MM.1S (cell line): ENCODE measurements around the gene CFAP107.

Experiments used
- DNase-seq: peaks from one replicate; pipeline ENCODE4 v3.0.0-alpha.2; 2015
- H2AFZ ChIP-seq: fragments of 300-600 bp; sonication (generic); 2 replicates; pipeline ENCODE4 v1.6.0; 2016; ENCODE audit warnings: antibody characterized with exemption, low read length
- H3F3A ChIP-seq: fragments of 300-600 bp; sonication (generic); 2 replicates; pipeline ENCODE4 v1.6.1; 2016; ENCODE audit warnings: mild to moderate bottlenecking, antibody characterized with exemption, low read length, moderate library complexity, mixed read lengths; ENCODE audit not compliant: insufficient read depth
- H3K27ac ChIP-seq: fragments of 300-600 bp; sonication (generic); 2 replicates; pipeline ENCODE4 v1.5.1; 2016; ENCODE audit warnings: mild to moderate bottlenecking, low read length
- H3K27me3 ChIP-seq: fragments of 300-600 bp; sonication (generic); replicated peaks from 2 replicates; pipeline ENCODE4 v1.6.0; 2016; ENCODE audit warnings: low read length; ENCODE audit not compliant: insufficient read depth
- H3K36me3 ChIP-seq: fragments of 300-600 bp; sonication (generic); replicated peaks from 2 replicates; pipeline ENCODE4 v1.6.1; 2016; ENCODE audit warnings: mild to moderate bottlenecking, low read length, mixed read lengths; ENCODE audit not compliant: insufficient read depth
- H3K4me1 ChIP-seq: fragments of 300-600 bp; sonication (generic); 2 replicates; pipeline ENCODE4 v1.6.1; 2016; ENCODE audit warnings: low read length, mixed read lengths
- H3K4me2 ChIP-seq: fragments of 300-600 bp; sonication (generic); 2 replicates; pipeline ENCODE4 v1.6.0; 2016; ENCODE audit warnings: low read depth, low read length
- H3K4me3 ChIP-seq: fragments of 300-600 bp; sonication (generic); 2 replicates; pipeline ENCODE4 v1.5.1; 2016; ENCODE audit warnings: low read length, mixed read lengths
- H3K79me2 ChIP-seq: fragments of 300-600 bp; sonication (generic); 2 replicates; pipeline ENCODE4 v1.6.1; 2016; ENCODE audit warnings: mixed run types, low read length, mixed read lengths
- H3K9ac ChIP-seq: fragments of 300-600 bp; sonication (generic); 2 replicates; pipeline ENCODE4 v1.6.1; 2016; ENCODE audit warnings: low read length, mixed read lengths
- H3K9me2 ChIP-seq: fragments of 300-600 bp; sonication (generic); replicated peaks from 2 replicates; pipeline ENCODE4 v1.6.1; 2016; ENCODE audit warnings: mild to moderate bottlenecking, low read length, mixed read lengths; ENCODE audit not compliant: insufficient read depth
- H3K9me3 ChIP-seq: fragments of 300-600 bp; sonication (generic); replicated peaks from 2 replicates; pipeline ENCODE4 v1.6.1; 2016; ENCODE audit warnings: mild to moderate bottlenecking, low read length, mixed read lengths; ENCODE audit not compliant: insufficient read depth
- H4K20me1 ChIP-seq: fragments of 300-600 bp; sonication (generic); 2 replicates; pipeline ENCODE4 v1.6.1; 2016; ENCODE audit warnings: mild to moderate bottlenecking, low read length, moderate library complexity, mixed read lengths; ENCODE audit not compliant: insufficient read depth
- EZH2 ChIP-seq: fragments of 300-600 bp; sonication (generic); optimal IDR thresholded peaks from 2 replicates; pipeline ENCODE3; 2017; ENCODE audit warnings: low read depth, mild to moderate bottlenecking, antibody characterized with exemption, low read length, mixed read lengths
- EZH2phosphoT487 ChIP-seq: fragments of 300-600 bp; sonication (generic); IDR thresholded peaks from 2 replicates; pipeline ENCODE4 v1.6.1; 2018; ENCODE audit warnings: antibody characterized with exemption, low read length
- TF ChIP-seq, protein P1 (sequence below): fragments of 300-600 bp; sonication (generic); IDR thresholded peaks from 2 replicates; pipeline ENCODE4 v1.5.1; 2016; ENCODE audit warnings: antibody characterized with exemption, low read length, mixed read lengths

The CFAP107 gene

DNA sequence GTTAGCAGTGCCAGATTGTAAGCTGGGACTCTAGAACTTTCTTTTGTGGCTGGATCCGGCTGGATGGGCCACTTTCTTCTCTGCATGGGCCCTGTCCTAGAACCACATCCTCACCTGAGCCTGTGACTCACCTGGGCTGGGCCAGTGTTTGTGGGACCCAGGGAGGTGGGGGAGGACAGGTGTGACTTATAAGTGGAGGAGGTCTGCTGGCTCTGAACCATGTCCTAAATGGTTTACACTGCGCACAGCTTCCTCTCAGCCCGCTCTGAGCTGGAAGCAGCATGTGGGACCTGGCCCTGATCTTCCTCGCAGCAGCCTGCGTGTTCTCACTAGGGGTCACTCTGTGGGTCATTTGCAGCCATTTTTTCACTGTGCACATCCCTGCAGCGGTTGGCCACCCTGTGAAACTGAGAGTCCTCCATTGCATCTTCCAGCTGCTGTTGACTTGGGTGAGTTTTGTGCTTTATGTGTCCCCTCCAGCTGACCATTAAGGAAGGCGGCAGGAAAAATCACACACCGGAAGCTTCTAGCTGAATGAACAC is 30.0 kb upstream of the CFAP107 start, which contains the start of gene AADACL3:
TSS of gene AADACL3 (plus strand) at position 215 of the 542 bp plus-strand sequence. CDS start at position 282, 67 bp downstream.
- Histone ChIP-seq H3K4me3 (no peak within 1 kb of the TSS), H2AFZ (no peak within 1 kb of the TSS), H3K4me1 (no peaks in the 10 kb centered on the region), H4K20me1 (no peaks in the 10 kb centered on the region), H3K27ac (no peak within 1 kb of the TSS), H3K9ac (no peak within 1 kb of the TSS), H3K27me3 (no peaks in the 10 kb centered on the region; the same call in 1 of the 2 replicates), H3K9me3 (no peaks in the 10 kb centered on the region), H3K79me2 (no peaks in the 10 kb centered on the region), H3F3A (no peaks in the 10 kb centered on the region), H3K4me2 (no peak within 1 kb of the TSS), H3K36me3 (no peaks in the 10 kb centered on the region), H3K9me2 (no peaks in the 10 kb centered on the region)
- DNase-seq: no peak
- TF ChIP-seq EZH2phosphoT487: no peak
- no peak for TF ChIP-seq EZH2
- TF ChIP-seq, protein P1, sequence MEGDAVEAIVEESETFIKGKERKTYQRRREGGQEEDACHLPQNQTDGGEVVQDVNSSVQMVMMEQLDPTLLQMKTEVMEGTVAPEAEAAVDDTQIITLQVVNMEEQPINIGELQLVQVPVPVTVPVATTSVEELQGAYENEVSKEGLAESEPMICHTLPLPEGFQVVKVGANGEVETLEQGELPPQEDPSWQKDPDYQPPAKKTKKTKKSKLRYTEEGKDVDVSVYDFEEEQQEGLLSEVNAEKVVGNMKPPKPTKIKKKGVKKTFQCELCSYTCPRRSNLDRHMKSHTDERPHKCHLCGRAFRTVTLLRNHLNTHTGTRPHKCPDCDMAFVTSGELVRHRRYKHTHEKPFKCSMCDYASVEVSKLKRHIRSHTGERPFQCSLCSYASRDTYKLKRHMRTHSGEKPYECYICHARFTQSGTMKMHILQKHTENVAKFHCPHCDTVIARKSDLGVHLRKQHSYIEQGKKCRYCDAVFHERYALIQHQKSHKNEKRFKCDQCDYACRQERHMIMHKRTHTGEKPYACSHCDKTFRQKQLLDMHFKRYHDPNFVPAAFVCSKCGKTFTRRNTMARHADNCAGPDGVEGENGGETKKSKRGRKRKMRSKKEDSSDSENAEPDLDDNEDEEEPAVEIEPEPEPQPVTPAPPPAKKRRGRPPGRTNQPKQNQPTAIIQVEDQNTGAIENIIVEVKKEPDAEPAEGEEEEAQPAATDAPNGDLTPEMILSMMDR: no peak

DNA sequence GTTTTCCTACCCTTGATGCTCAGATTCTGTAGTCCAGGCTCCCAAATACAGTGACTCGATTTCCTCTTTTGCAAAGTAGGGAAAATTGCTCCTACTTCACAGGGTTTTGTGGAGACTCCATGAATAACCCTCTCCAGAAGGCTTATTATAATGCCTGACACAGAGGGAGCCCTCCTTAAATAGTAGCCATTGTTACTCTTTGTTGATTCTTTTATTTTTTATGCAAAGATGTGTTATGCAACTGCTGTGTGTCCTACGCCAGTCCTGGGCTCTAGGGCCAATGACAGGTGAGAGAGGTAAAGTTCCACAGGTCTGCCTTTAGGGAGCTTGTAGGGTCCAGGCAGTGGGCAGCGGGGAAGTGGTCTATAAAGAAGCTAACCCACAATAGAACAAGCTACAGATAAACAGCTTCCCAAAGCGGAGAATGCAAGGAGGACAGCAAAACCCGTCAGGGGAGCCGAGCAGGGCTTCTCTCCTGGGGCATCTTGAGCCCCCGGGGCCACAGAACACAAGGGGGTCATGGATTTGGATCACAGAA is 28.6 kb upstream of the CFAP107 start:
- no peak for DNase-seq
- Histone ChIP-seq H4K20me1 (no peaks in the 10 kb centered on the region), H3K9me3 (no peaks in the 10 kb centered on the region), H3K27ac (no peak overlapping the region), H3K79me2 (no peaks in the 10 kb centered on the region), H3K9me2 (no peaks in the 10 kb centered on the region), H3F3A (no peaks in the 10 kb centered on the region), H3K4me3 (no peak overlapping the region), H3K27me3 (no peaks in the 10 kb centered on the region; the same call in 1 of the 2 replicates), H3K4me2 (no peak overlapping the region), H2AFZ (no peak overlapping the region), H3K36me3 (no peaks in the 10 kb centered on the region), H3K4me1 (no peaks in the 10 kb centered on the region), H3K9ac (no peak overlapping the region)
- TF ChIP-seq EZH2phosphoT487: no peak
- TF ChIP-seq, protein P1: no peak
- no peak for TF ChIP-seq EZH2

DNA sequence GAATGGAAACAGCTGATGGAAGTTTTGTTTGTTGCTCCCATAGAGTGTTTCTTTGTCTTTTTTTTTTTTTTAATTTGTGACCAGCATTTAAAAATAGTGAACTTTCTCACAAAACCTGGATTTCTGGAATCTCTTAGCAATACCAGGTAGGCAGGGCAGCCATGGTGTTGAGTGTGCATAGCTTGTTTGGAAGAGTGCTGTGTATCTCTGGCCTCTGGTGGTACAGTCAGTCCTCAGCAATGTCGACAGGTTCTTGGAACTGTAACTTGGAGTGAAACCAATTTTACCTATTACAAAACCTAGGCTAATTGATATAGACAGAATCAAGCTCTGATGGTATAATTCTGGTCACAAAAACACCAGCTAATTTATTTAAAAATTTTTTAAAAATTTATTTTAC is 23.4 kb upstream of the CFAP107 start:
- no peaks in the 10 kb centered on the region for H3K9me3 ChIP-seq
- DNase-seq: no peak
- no peaks in the 10 kb centered on the region for H3K79me2 ChIP-seq
- H3K9me2 ChIP-seq: no peaks in the 10 kb centered on the region
- no peak overlapping the region for H3K9ac ChIP-seq
- no peaks in the 10 kb centered on the region for H3F3A ChIP-seq
- no peaks in the 10 kb centered on the region for H3K36me3 ChIP-seq
- TF ChIP-seq, protein P1: no peak
- TF ChIP-seq EZH2: no peak
- no peak for TF ChIP-seq EZH2phosphoT487
- H2AFZ ChIP-seq: no peak overlapping the region
- no peak overlapping the region for H3K4me2 ChIP-seq
- H3K27me3 ChIP-seq: peaks cover 5% of the 10 kb centered on the region; the same call in 1 of the 2 replicates
- H3K4me3 ChIP-seq: no peak overlapping the region
- no peaks in the 10 kb centered on the region for H4K20me1 ChIP-seq
- no peak overlapping the region for H3K27ac ChIP-seq
- no peaks in the 10 kb centered on the region for H3K4me1 ChIP-seq
